Chondrocyte (in vitro differentiated cells): ENCODE measurements around the gene ENTREP3. TPM values are rescaled to one million over a fixed set of nuclear protein-coding genes. Genes with fewer than 3 reads are reported as not detected.
"Not testable (repeated sequence)": the region's sequence is repeated elsewhere in the genome, so short reads cannot be mapped to it uniquely, and the experiment has no call there.

ENCODE experiments used
- DNase-seq: peaks from one replicate; pipeline ENCODE4 v3.0.0; 2021; ENCODE audit warnings: mixed read lengths, low spot score
- H3K27ac Mint-ChIP-seq: one replicate; pipeline ENCODE4 v1.8.0; 2021; ENCODE audit warnings: mild to moderate bottlenecking, moderate library complexity, mixed read lengths; ENCODE audit not compliant: unreplicated experiment
- H3K27me3 Mint-ChIP-seq: 2 replicates; pipeline ENCODE4 v1.8.0; 2021; ENCODE audit warnings: low read depth, mixed read lengths
- H3K36me3 Mint-ChIP-seq: 2 replicates; pipeline ENCODE4 v1.8.0; 2021; ENCODE audit warnings: low read depth, mixed read lengths
- H3K4me1 Mint-ChIP-seq: 2 replicates; pipeline ENCODE4 v1.8.0; 2021; ENCODE audit warnings: low read depth, mild to moderate bottlenecking, mixed read lengths
- H3K4me3 Mint-ChIP-seq: one replicate; pipeline ENCODE4 v1.8.0; 2021; ENCODE audit warnings: mild to moderate bottlenecking, moderate library complexity, mixed read lengths; ENCODE audit not compliant: unreplicated experiment
- H3K9me3 Mint-ChIP-seq: 2 replicates; pipeline ENCODE4 v1.8.0; 2021; ENCODE audit warnings: low read depth, mixed read lengths
- total RNA-seq: library from RNA; stranded (reverse); gene quantifications from 3 replicates; pipeline ENCODE4 v1.2.1, GENCODE V29; 2021
- TF ChIP-seq, protein P1 (sequence below): fragments of 200-600 bp; sonication (generic); IDR thresholded peaks from 2 replicates; pipeline ENCODE4 v1.5.0; 2021; ENCODE audit warnings: antibody characterized with exemption, mild to moderate bottlenecking, moderate library complexity

The ENTREP3 gene
- total RNA-seq, 1 donor from 2014 or later = 42.8 TPM

DNA sequence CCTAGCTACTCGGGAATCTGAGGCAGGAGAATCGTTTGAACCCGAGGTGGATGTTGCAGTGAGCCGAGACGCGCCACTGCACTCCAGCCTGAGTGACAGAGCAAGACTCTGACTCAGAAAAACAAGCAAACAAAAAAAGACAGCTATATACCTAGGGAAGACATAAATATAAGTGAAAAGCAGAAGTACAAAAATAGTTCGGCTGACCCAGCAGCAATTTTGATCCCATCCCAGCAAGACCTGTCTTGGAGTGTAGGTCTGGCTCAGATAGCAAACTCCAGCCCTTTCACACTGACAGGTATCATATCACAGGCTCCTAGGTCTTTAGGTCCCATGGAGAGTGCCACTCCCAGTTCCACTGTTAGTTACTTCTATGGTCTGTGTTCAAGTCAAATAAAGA lies 32.2 kb downstream of the ENTREP3 start:
- Mint-ChIP-seq H3K4me3 (no peak overlapping the region), H3K4me1 (peaks cover 41% of the 10 kb centered on the region), H3K27ac (no peak overlapping the region), H3K27me3 (no peaks in the 10 kb centered on the region), H3K36me3 (no peaks in the 10 kb centered on the region), H3K9me3 (no peaks in the 10 kb centered on the region)
- DNase-seq = no peak
- TF ChIP-seq, protein P1, sequence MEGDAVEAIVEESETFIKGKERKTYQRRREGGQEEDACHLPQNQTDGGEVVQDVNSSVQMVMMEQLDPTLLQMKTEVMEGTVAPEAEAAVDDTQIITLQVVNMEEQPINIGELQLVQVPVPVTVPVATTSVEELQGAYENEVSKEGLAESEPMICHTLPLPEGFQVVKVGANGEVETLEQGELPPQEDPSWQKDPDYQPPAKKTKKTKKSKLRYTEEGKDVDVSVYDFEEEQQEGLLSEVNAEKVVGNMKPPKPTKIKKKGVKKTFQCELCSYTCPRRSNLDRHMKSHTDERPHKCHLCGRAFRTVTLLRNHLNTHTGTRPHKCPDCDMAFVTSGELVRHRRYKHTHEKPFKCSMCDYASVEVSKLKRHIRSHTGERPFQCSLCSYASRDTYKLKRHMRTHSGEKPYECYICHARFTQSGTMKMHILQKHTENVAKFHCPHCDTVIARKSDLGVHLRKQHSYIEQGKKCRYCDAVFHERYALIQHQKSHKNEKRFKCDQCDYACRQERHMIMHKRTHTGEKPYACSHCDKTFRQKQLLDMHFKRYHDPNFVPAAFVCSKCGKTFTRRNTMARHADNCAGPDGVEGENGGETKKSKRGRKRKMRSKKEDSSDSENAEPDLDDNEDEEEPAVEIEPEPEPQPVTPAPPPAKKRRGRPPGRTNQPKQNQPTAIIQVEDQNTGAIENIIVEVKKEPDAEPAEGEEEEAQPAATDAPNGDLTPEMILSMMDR = no peak

DNA sequence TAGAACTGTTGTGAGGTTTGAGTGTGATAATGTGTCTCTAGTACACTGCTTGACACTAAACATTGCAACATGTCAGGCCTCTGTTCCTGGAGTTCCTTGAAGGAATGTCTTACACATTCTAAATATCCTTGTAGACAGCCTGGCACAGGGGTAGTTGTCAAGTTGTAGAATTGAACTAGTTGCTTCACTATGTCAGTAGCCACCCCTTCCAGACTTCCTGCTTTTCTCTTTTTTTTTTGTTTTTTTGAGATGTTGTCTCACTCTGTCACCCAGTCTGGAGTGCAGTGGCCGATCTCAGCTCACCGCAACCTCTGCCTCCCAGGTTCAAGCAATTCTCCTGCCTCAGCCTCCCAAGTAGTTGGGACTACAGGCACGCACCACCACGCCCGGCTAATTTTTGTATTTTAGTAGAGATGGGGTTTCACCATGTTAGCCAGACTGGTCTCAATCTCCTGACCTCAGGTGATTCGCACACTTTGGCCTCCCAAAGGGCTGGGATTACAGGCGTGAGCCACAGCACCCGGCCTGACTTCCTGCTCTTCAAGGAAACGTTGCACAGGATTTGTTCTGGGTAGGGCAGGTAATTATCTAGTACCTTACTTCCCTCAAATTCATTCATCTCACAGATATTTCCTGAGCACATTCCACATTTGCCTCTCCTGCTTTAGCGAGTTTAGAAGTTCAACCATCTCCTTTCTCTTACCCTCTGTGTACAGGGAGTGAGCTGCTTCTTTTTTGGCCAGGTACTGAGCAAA lies 34.9 kb downstream of the ENTREP3 start:
- DNase-seq, H3K36me3 Mint-ChIP-seq, H3K27me3 Mint-ChIP-seq, H3K4me3 Mint-ChIP-seq, H3K9me3 Mint-ChIP-seq: not testable (repeated sequence)
- Mint-ChIP-seq H3K27ac (peak overlapping the region; percentile 14), H3K4me1 (peaks cover 22% of the 10 kb centered on the region)

DNA sequence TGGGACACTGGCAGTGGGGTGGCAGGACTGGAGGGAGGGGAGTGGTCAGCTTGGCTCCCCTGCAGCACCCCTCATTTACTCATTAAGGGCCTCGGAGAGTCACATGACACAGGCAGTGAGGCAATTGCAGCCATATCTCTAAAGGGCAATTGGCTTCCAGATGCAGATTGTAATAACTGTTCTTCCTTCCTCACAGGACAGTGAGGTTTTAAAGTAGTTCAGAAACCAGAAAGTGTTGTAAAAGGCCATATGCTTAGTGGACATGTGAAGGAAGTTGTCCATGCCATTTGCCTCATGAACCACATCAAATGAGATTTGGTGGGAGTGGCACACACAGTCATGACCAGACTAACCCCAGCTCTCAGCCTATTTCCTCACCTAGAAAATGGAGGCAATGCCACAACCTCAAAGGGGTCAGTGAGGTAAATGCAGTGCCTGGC lies 35.7 kb downstream of the ENTREP3 start:
- H3K27me3 Mint-ChIP-seq = no peaks in the 10 kb centered on the region
- TF ChIP-seq, protein P1 = no peak
- no peak overlapping the region for H3K27ac Mint-ChIP-seq
- DNase-seq = no peak
- H3K36me3 Mint-ChIP-seq = peaks cover 2% of the 10 kb centered on the region
- H3K9me3 Mint-ChIP-seq = no peaks in the 10 kb centered on the region
- no peak overlapping the region for H3K4me3 Mint-ChIP-seq
- H3K4me1 Mint-ChIP-seq = peaks cover 14% of the 10 kb centered on the region

DNA sequence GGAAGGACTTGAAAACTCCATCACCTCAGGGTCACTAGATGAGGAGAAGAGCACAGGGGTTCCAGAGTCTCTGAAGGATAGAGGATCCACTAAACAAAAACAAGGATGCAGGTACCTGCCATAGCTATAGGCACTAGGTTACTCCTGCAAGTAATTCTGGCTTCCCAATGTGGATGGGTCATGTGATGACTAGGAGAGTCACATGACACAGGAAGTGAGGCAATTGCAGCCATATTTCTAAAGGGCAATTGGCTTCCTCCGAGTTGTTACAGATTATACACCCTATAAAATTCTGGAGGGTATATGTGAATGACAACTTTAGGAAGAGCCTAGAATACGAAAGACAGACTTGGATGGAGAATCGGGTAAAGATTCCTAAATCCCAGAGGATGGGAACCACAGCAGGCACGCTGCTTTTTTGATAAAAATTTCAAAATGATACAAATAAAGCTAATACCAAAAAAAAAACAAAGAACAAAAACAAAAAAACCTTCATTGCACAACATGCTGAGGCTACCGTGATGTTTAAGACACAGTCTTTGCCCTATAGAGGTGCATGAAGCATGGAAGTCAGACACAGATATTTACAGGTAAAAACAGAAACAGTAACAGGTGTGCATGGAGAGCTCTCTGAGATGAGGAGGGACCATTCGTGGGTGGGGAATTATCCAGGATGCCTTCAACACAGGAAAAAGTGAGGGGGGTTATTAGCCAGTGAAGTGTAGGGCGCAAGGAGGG lies 36.3 kb downstream of the ENTREP3 start:
- H3K27me3 Mint-ChIP-seq = no peaks in the 10 kb centered on the region
- no peaks in the 10 kb centered on the region for H3K9me3 Mint-ChIP-seq
- peaks cover 8% of the 10 kb centered on the region for H3K4me1 Mint-ChIP-seq
- no peak for DNase-seq
- TF ChIP-seq, protein P1 = no peak
- H3K36me3 Mint-ChIP-seq = peaks cover 2% of the 10 kb centered on the region
- H3K4me3 Mint-ChIP-seq = no peak overlapping the region
- no peak overlapping the region for H3K27ac Mint-ChIP-seq

DNA sequence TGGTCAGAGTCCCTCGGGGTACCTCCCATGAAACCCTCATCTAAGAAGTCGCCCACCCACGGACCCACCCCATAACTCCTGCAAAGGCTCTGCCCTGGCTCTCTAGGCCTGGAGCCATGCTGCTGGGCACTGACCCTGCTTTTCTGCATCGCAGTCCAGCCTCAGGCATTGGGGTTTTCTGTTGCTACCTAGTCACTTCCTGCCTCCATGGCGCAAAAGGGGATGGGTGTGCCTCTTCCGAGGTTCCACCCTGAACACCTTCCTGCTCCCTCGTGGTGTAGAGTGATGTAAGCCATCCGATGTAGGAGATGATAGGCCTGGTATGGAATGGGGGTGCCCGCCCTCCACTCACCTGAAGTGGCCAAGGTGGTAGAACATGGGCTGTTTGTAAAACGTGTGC lies 40.6 kb downstream of the ENTREP3 start:
- H3K4me3 Mint-ChIP-seq, H3K27me3 Mint-ChIP-seq, DNase-seq, H3K36me3 Mint-ChIP-seq, H3K27ac Mint-ChIP-seq, H3K9me3 Mint-ChIP-seq: not testable (repeated sequence)
- peaks cover 25% of the 10 kb centered on the region for H3K4me1 Mint-ChIP-seq

DNA sequence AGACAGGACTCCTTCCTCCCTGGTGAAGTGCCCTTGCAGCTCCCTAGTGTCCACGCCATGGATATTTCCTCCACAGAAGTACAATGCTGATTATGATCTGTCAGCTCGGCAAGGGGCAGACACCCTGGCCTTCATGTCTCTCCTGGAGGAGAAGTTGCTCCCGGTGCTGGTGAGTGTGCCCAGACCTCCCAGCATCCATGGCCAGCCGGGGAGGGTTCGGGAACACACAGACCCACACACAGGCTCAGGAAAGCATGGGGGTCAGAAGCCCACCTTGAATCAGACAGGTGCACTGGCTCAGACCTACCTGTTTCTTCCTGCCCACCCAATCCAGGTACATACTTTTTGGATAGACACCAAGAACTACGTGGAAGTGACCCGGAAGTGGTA lies 43.2 kb downstream of the ENTREP3 start:
- not testable (repeated sequence) for H3K4me3 Mint-ChIP-seq

DNA sequence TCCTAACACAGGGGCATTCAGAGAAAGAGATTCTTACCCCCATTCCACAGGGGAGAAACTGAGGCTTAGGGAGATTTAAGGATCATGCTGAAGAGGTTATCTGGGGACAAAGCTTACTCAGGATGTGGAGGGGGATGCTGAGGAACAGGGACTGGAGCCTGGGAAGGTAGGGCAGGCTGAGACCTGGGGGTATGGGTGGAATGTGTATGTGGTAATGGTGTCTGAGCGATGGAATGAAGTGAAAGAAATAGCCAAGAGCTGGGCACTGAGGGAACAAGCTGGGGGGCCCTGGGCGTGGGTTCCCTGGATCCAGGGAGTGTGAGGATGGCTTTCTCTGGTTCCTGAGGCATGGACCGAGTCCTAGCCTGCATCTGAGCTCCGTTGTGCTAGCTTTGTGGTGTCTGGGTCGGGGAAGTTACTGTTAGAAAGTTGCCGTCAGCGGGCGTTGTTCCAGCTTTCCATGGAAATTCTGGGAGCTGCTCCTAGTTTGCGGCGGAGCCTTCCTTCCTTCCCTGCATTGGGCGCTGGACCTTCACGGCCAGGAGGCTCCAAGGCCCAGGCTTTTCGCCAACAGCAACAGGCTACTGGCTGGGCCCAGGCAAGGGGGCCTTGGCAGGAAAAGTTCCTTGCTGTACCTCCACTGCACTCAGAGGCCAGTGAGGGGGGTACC lies 43.8 kb downstream of the ENTREP3 start:
- peak overlapping the region; percentile 49 for H3K27ac Mint-ChIP-seq
- not testable (repeated sequence) for H3K36me3 Mint-ChIP-seq, H3K9me3 Mint-ChIP-seq, H3K4me3 Mint-ChIP-seq, H3K27me3 Mint-ChIP-seq
- H3K4me1 Mint-ChIP-seq = peaks cover 38% of the 10 kb centered on the region
- peak; percentile 40 for DNase-seq

More for the DNA sequence above, 43.2 kb downstream of the ENTREP3 start:
- peaks cover 34% of the 10 kb centered on the region for H3K4me1 Mint-ChIP-seq
- H3K9me3 Mint-ChIP-seq, H3K27ac Mint-ChIP-seq, H3K36me3 Mint-ChIP-seq, H3K27me3 Mint-ChIP-seq: not testable (repeated sequence)
- DNase-seq = peak; percentile 47
